ENCODE results near the gene ABCB7. TPM values are rescaled to one million over a fixed set of nuclear protein-coding genes. Genes with fewer than 3 reads are reported as not detected.
"Not testable (repeated sequence)": the region's sequence is repeated elsewhere in the genome, so short reads cannot be mapped to it uniquely, and the experiment has no call there.

ABCB7 gene
- 25.6 TPM for total RNA-seq

GRCh38 chrX:75155827-75156525 lies at the start of gene ABCB7:
Gene ABCB7 (minus strand): TSS chrX:75156283. CDS start chrX:75156272, 11 bp downstream.
- Histone ChIP-seq H3K27me3 (ENCODE audit: insufficient read depth, low read length) (no peaks in the 10 kb centered on the region), H3K9me3 (ENCODE audit: low read depth, low read length) (no peaks in the 10 kb centered on the region), H3K4me3 (ENCODE audit: low read length) (peak within 1 kb of the TSS; percentile 69), H3K4me1 (ENCODE audit: insufficient read depth, low read length) (peaks cover 3% of the 10 kb centered on the region)

DNA sequence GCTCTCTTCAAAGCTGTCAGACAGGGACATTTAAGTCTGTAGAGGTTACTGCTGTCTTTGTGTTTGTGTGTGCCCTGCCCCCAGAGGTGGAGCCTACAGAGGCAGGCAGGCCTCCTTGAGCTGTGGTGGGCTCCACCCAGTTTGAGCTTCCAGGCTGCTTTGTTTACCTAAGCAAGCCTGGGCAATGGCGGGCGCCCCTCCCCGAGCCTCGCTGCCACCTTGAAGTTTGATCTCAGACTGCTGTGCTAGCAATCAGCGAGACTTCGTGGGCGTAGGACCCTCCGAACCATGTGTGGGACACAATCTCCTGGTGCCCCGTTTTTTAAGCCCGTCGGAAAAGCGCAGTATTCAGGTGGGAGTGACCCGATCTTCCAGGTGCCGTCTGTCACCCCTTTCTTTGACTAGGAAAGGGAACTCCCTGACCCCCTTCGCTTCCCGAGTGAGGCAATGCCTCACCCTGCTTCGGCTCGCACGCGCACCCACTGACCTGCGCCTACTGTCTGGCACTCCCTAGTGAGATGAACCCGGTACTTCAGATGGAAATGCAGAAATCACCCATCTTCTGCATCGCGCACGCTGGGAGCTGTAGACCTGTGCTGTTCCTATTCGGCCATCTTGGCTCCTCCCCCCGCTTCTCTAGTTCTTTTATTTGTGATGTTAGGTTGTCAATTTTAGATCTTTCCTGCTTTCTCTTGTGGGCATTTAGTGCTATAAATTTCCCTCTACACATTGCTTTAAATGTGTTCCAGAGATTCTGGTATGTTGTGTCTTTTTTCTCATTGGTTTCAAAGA lies 32.5 kb upstream of the ABCB7 start:
- H3K4me3 ChIP-seq (ENCODE audit: low read length); H3K4me1 ChIP-seq (ENCODE audit: insufficient read depth, low read length); H3K9me3 ChIP-seq (ENCODE audit: low read depth, low read length); H3K27me3 ChIP-seq (ENCODE audit: insufficient read depth, low read length): not testable (repeated sequence)

DNA sequence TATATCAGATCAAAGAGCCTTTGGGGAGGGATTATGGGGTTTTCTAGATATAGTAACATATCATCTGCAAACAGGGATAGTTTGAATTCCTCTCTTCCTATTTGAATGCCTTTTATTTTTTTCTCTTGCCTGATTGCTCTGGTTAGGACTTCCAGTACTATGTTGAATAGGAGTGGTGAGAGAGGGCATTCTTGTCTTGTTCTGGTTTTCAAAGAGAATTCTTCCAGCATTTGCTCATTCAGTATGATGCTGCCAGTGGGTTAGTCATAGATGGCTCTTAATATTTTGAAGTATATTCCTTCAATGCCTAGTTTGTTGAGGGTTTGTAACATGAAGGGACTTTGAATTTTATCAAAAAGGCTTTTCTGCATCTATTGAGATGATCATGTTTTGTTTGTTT lies 25.6 kb upstream of the ABCB7 start:
- H3K4me1 ChIP-seq (ENCODE audit: insufficient read depth, low read length) = no peaks in the 10 kb centered on the region
- no peaks in the 10 kb centered on the region for H3K9me3 ChIP-seq (ENCODE audit: low read depth, low read length)
- H3K27me3 ChIP-seq (ENCODE audit: insufficient read depth, low read length) = no peaks in the 10 kb centered on the region
- no peak overlapping the region for H3K4me3 ChIP-seq (ENCODE audit: low read length)

DNA sequence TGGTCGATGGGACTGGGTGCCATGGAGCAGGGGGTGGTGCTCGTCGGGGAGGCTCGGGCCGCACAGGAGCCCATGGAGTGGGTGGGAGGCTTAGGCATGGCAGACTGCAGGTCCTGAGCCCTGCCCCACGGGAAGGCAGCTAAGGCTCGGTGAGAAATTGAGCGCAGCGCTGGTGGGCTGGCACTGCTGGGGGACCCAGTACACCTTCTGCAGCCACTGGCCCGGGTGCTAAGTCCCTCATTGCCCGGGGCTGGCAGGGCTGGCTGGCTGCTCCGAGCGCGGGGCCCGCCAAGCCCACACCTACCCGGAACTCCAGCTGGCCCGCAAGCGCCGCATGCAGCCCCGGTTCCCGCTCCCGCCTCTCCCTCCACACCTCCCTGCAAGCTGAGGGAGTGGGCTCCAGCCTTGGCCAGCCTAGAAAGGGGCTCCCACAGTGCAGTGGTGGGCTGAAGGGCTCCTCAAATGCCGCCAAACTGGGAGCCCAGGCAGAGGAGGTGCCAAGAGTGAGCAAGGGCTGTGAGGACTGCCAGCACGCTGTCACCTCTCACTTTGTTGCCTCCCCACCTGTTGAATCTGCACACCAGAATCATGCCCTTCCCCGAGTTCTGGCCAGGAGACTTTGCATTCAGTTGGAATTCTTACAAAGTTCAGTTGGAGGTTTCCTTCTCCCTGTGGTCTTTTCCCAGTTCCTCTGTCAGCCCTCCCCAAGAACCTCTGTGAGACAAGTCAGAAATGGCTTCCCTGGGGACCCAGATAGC lies 23.6 kb upstream of the ABCB7 start:
- H3K9me3 ChIP-seq (ENCODE audit: low read depth, low read length); H3K4me1 ChIP-seq (ENCODE audit: insufficient read depth, low read length); H3K27me3 ChIP-seq (ENCODE audit: insufficient read depth, low read length); H3K4me3 ChIP-seq (ENCODE audit: low read length): not testable (repeated sequence)

DNA sequence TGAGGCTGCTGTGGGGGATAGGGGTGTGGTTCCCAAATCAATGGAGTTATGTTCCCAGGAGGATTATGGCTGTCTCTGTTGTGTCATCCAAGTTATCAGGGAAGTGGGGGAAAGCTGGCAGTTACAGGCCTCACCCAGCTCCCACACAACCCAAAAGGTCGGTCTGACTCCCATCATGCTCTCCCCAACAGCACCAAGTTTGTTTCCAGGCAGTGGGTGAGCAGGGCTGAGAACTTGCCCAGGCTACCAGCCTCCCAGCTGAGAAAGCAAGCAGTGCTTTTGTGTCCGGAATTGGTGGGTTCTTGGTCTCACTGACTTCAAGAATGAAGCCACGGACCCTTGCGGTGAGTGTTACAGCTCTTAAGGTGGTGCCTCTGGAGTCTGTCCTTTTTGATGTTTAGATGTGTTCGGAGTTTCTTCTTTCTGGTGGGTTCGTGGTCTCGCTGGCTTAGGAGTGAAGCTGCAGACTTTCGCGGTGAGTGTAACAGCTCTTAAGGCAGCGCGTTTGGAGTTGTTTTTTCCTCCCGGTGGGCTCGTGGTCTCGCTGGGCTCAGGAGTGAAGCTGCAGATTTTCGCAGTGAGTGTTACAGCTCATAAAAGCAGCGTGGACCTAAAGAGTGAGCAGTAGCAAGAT lies 16.3 kb upstream of the ABCB7 start:
- not testable (repeated sequence) for H3K9me3 ChIP-seq (ENCODE audit: low read depth, low read length); H3K4me3 ChIP-seq (ENCODE audit: low read length); H3K27me3 ChIP-seq (ENCODE audit: insufficient read depth, low read length); H3K4me1 ChIP-seq (ENCODE audit: insufficient read depth, low read length)

- H3K4me3 ChIP-seq (ENCODE audit: low read length) = no peak overlapping the region
Measured at GRCh38 chrX:75158054-75158453, 2.0 kb upstream of the ABCB7 start.

DNA sequence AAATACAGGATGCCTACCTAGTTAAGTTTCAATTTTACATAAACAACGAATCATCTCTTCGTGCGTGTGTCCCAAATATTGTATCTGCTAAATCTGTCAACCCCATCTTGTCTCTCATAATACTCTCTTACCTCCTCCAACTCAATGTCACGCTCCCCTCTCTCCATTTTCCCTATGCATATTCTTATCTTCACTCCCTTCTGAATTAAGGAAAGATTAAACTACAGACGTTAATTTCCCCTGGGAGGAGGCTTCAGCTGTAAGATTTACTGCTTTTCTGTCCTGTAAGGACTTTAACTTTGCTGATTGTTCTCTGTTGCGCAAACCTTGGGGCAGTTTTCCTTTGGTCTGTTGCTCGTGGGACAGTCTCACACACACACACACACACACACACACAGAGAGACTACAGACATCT lies 455 bp upstream of the ABCB7 start:
- H3K9me3 ChIP-seq (ENCODE audit: low read depth, low read length) = no peaks in the 10 kb centered on the region
- no peaks in the 10 kb centered on the region for H3K27me3 ChIP-seq (ENCODE audit: insufficient read depth, low read length)
- peak overlapping the region; percentile 69 for H3K4me3 ChIP-seq (ENCODE audit: low read length)
- peaks cover 3% of the 10 kb centered on the region for H3K4me1 ChIP-seq (ENCODE audit: insufficient read depth, low read length)

More at GRCh38 chrX:75158054-75158453, 2.0 kb upstream of the ABCB7 start:
- H3K27me3 ChIP-seq (ENCODE audit: insufficient read depth, low read length) = no peaks in the 10 kb centered on the region
- H3K4me1 ChIP-seq (ENCODE audit: insufficient read depth, low read length) = peaks cover 3% of the 10 kb centered on the region
- H3K9me3 ChIP-seq (ENCODE audit: low read depth, low read length) = no peaks in the 10 kb centered on the region

DNA sequence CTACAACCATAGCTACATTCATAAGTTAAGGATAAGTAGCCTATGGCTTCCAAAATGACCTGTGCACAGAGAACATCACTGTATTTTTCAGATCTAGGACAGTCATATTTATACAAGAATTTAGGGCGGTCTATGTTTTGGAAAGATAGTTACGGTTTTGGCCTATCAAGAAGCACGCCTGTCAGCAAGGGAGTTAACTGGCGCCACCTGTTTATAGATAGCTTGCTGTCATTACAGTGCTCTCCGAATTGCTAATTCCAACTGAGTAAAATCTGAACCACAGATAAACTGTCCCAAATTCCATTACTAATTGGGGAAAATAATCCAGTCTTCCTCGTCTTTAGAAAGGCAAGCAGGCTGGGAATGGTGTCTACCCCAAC lies 646 bp downstream of the ABCB7 start:
- Histone ChIP-seq H3K4me1 (ENCODE audit: insufficient read depth, low read length) (peaks cover 3% of the 10 kb centered on the region), H3K27me3 (ENCODE audit: insufficient read depth, low read length) (no peaks in the 10 kb centered on the region), H3K4me3 (ENCODE audit: low read length) (peak overlapping the region; percentile 69), H3K9me3 (ENCODE audit: low read depth, low read length) (no peaks in the 10 kb centered on the region)

GRCh38 chrX:75154871-75155270 lies 1.2 kb downstream of the ABCB7 start:
- peaks cover 3% of the 10 kb centered on the region for H3K4me1 ChIP-seq (ENCODE audit: insufficient read depth, low read length)
- no peak overlapping the region for H3K4me3 ChIP-seq (ENCODE audit: low read length)
- no peaks in the 10 kb centered on the region for H3K27me3 ChIP-seq (ENCODE audit: insufficient read depth, low read length)
- no peaks in the 10 kb centered on the region for H3K9me3 ChIP-seq (ENCODE audit: low read depth, low read length)

DNA sequence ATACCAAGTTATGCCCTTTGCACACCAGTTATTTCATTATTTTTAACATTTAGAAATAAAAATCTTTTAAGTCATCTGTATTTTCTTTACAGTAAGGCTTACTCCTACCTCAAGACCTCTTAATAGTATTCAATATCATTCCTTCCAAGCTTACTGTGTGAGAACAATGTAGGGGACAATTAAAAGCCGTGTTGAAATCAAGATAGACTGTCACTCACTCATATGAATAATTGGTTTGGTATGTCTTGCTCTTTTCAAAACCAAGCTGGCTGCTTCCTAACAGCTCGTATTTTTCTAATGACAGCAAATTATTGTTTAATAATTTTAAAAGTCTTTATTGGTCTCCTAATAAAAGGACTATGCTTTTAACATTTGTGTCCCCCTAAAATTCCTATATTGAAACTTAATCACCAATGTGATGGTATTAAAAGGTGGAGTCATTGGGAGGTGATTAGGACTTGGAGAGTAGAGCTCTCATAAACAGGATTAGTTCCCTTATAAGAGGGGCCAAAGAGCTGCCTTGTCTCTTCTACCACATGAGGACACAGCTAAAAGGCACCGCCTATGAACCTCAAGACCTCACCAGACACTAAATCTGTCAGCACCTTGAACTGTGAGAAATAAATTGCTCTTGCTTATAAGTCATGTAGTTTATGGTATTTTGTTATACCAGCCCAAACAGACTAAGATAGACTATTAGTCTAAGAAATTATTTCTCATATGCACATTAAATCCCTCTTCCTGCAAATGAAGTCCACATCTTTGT lies 4.1 kb downstream of the ABCB7 start:
- H3K9me3 ChIP-seq (ENCODE audit: low read depth, low read length) = no peaks in the 10 kb centered on the region
- H3K27me3 ChIP-seq (ENCODE audit: insufficient read depth, low read length) = no peaks in the 10 kb centered on the region
- H3K4me3 ChIP-seq (ENCODE audit: low read length) = no peak overlapping the region
- H3K4me1 ChIP-seq (ENCODE audit: insufficient read depth, low read length) = peaks cover 3% of the 10 kb centered on the region

- Histone ChIP-seq H3K9me3 (ENCODE audit: low read depth, low read length) (no peaks in the 10 kb centered on the region), H3K27me3 (ENCODE audit: insufficient read depth, low read length) (no peaks in the 10 kb centered on the region), H3K4me3 (ENCODE audit: low read length) (no peak overlapping the region), H3K4me1 (ENCODE audit: insufficient read depth, low read length) (peaks cover 3% of the 10 kb centered on the region)
Measured at GRCh38 chrX:75149654-75150053, 6.4 kb downstream of the ABCB7 start.

- no peaks in the 10 kb centered on the region for H3K27me3 ChIP-seq (ENCODE audit: insufficient read depth, low read length)
- no peaks in the 10 kb centered on the region for H3K9me3 ChIP-seq (ENCODE audit: low read depth, low read length)
- no peaks in the 10 kb centered on the region for H3K4me1 ChIP-seq (ENCODE audit: insufficient read depth, low read length)
- H3K4me3 ChIP-seq (ENCODE audit: low read length) = no peak overlapping the region
Measured at GRCh38 chrX:75132672-75133071, 23.4 kb downstream of the ABCB7 start.

GRCh38 chrX:75131973-75132627 lies 24.0 kb downstream of the ABCB7 start:
- H3K4me3 ChIP-seq (ENCODE audit: low read length) = no peak overlapping the region
- H3K4me1 ChIP-seq (ENCODE audit: insufficient read depth, low read length) = no peaks in the 10 kb centered on the region
- no peaks in the 10 kb centered on the region for H3K27me3 ChIP-seq (ENCODE audit: insufficient read depth, low read length)
- H3K9me3 ChIP-seq (ENCODE audit: low read depth, low read length) = no peaks in the 10 kb centered on the region

- H3K27me3 ChIP-seq (ENCODE audit: insufficient read depth, low read length); H3K4me1 ChIP-seq (ENCODE audit: insufficient read depth, low read length); H3K9me3 ChIP-seq (ENCODE audit: low read depth, low read length); H3K4me3 ChIP-seq (ENCODE audit: low read length): not testable (repeated sequence)
Measured at GRCh38 chrX:75129069-75129468, 27.0 kb downstream of the ABCB7 start.

Data from mononuclear cell (primary cell).